ENCODE results near the gene DPP10.

DPP10 gene

GRCh38 chr2:114534116-114535084 lies 92.0 kb downstream of the DPP10 start:
- H3K27ac Mint-ChIP-seq: no peak overlapping the region
- H3K4me1 Mint-ChIP-seq: no peaks in the 10 kb centered on the region
- peaks cover 3% of the 10 kb centered on the region for H3K27me3 Mint-ChIP-seq
- H3K4me3 Mint-ChIP-seq: no peak overlapping the region
- DNase-seq (no peak), ATAC-seq (no peak)
- H3K36me3 Mint-ChIP-seq (ENCODE audit: low read depth): no peaks in the 10 kb centered on the region
- H3K9me3 Mint-ChIP-seq: no peaks in the 10 kb centered on the region

GRCh38 chr2:114537777-114538176 lies 95.3 kb downstream of the DPP10 start:
- Mint-ChIP-seq H3K9me3 (no peaks in the 10 kb centered on the region), H3K4me1 (no peaks in the 10 kb centered on the region), H3K27me3 (peaks cover 5% of the 10 kb centered on the region), H3K4me3 (no peak overlapping the region), H3K27ac (no peak overlapping the region), H3K36me3 (ENCODE audit: low read depth) (no peaks in the 10 kb centered on the region)
- ATAC-seq (no peak), DNase-seq (no peak)

- no peak for ATAC-seq
- H3K9me3 Mint-ChIP-seq: peaks cover 4% of the 10 kb centered on the region
- H3K4me3 Mint-ChIP-seq: no peak overlapping the region
Measured at GRCh38 chr2:114542695-114543094, 100.3 kb downstream of the DPP10 start.

GRCh38 chr2:114543236-114543766 lies 100.9 kb downstream of the DPP10 start:
- no peaks in the 10 kb centered on the region for H3K36me3 Mint-ChIP-seq (ENCODE audit: low read depth)
- no peak for ATAC-seq
- no peak overlapping the region for H3K4me3 Mint-ChIP-seq
- no peak overlapping the region for H3K27ac Mint-ChIP-seq
- peaks cover 4% of the 10 kb centered on the region for H3K9me3 Mint-ChIP-seq
- peaks cover 13% of the 10 kb centered on the region for H3K27me3 Mint-ChIP-seq
- H3K4me1 Mint-ChIP-seq: no peaks in the 10 kb centered on the region
- no peak for DNase-seq

More at GRCh38 chr2:114542695-114543094, 100.3 kb downstream of the DPP10 start:
- peaks cover 13% of the 10 kb centered on the region for H3K27me3 Mint-ChIP-seq
- no peak overlapping the region for H3K27ac Mint-ChIP-seq
- no peaks in the 10 kb centered on the region for H3K4me1 Mint-ChIP-seq
- H3K36me3 Mint-ChIP-seq (ENCODE audit: low read depth): no peaks in the 10 kb centered on the region
- no peak for DNase-seq

- no peaks in the 10 kb centered on the region for H3K36me3 Mint-ChIP-seq (ENCODE audit: low read depth)
- no peak overlapping the region for H3K4me3 Mint-ChIP-seq
- H3K27ac Mint-ChIP-seq: no peak overlapping the region
- DNase-seq (no peak), ATAC-seq (no peak)
- peaks cover 4% of the 10 kb centered on the region for H3K9me3 Mint-ChIP-seq
- no peaks in the 10 kb centered on the region for H3K4me1 Mint-ChIP-seq
- peaks cover 13% of the 10 kb centered on the region for H3K27me3 Mint-ChIP-seq
Measured at GRCh38 chr2:114545052-114545451, 102.6 kb downstream of the DPP10 start.

- ATAC-seq (no peak), DNase-seq (no peak)
- H3K27me3 Mint-ChIP-seq: peaks cover 13% of the 10 kb centered on the region
- no peak overlapping the region for H3K27ac Mint-ChIP-seq
- no peak overlapping the region for H3K4me3 Mint-ChIP-seq
- H3K36me3 Mint-ChIP-seq (ENCODE audit: low read depth): no peaks in the 10 kb centered on the region
- peaks cover 4% of the 10 kb centered on the region for H3K9me3 Mint-ChIP-seq
- H3K4me1 Mint-ChIP-seq: no peaks in the 10 kb centered on the region
Measured at GRCh38 chr2:114546531-114546930, 104.1 kb downstream of the DPP10 start.

GRCh38 chr2:114548151-114548550 lies 105.7 kb downstream of the DPP10 start:
- no peak for DNase-seq
- no peak overlapping the region for H3K4me3 Mint-ChIP-seq
- H3K9me3 Mint-ChIP-seq: peaks cover 4% of the 10 kb centered on the region
- H3K27me3 Mint-ChIP-seq: peaks cover 11% of the 10 kb centered on the region
- H3K4me1 Mint-ChIP-seq: no peaks in the 10 kb centered on the region
- no peak overlapping the region for H3K27ac Mint-ChIP-seq
- H3K36me3 Mint-ChIP-seq (ENCODE audit: low read depth): no peaks in the 10 kb centered on the region
- ATAC-seq: no peak

- Mint-ChIP-seq H3K36me3 (ENCODE audit: low read depth) (no peaks in the 10 kb centered on the region), H3K4me1 (no peaks in the 10 kb centered on the region), H3K9me3 (no peaks in the 10 kb centered on the region), H3K27me3 (peaks cover 4% of the 10 kb centered on the region), H3K4me3 (no peak overlapping the region), H3K27ac (no peak overlapping the region)
- ATAC-seq (no peak), DNase-seq (no peak)
Measured at GRCh38 chr2:114550364-114550763, 107.9 kb downstream of the DPP10 start.

GRCh38 chr2:114550895-114551793 lies 108.7 kb downstream of the DPP10 start:
- Mint-ChIP-seq H3K36me3 (ENCODE audit: low read depth) (no peaks in the 10 kb centered on the region), H3K4me1 (no peaks in the 10 kb centered on the region), H3K27me3 (peaks cover 4% of the 10 kb centered on the region), H3K9me3 (no peaks in the 10 kb centered on the region), H3K4me3 (no peak overlapping the region), H3K27ac (no peak overlapping the region)
- DNase-seq: peak; percentile 14
- peak; percentile 58 for ATAC-seq

GRCh38 chr2:114553027-114553426 lies 110.6 kb downstream of the DPP10 start:
- H3K9me3 Mint-ChIP-seq: no peaks in the 10 kb centered on the region
- DNase-seq: no peak
- ATAC-seq: no peak

GRCh38 chr2:114569166-114569565 lies 126.7 kb downstream of the DPP10 start:
- no peak overlapping the region for H3K4me3 Mint-ChIP-seq
- H3K9me3 Mint-ChIP-seq: no peaks in the 10 kb centered on the region
- H3K27me3 Mint-ChIP-seq: no peaks in the 10 kb centered on the region
- H3K36me3 Mint-ChIP-seq (ENCODE audit: low read depth): no peaks in the 10 kb centered on the region
- ATAC-seq (no peak), DNase-seq (no peak)
- H3K4me1 Mint-ChIP-seq: no peaks in the 10 kb centered on the region
- H3K27ac Mint-ChIP-seq: no peak overlapping the region

More at GRCh38 chr2:114553027-114553426, 110.6 kb downstream of the DPP10 start:
- H3K27me3 Mint-ChIP-seq: peaks cover 2% of the 10 kb centered on the region
- H3K4me1 Mint-ChIP-seq: no peaks in the 10 kb centered on the region
- no peak overlapping the region for H3K27ac Mint-ChIP-seq
- no peaks in the 10 kb centered on the region for H3K36me3 Mint-ChIP-seq (ENCODE audit: low read depth)
- no peak overlapping the region for H3K4me3 Mint-ChIP-seq

- no peak for ATAC-seq
- no peak overlapping the region for H3K27ac Mint-ChIP-seq
- H3K4me3 Mint-ChIP-seq: no peak overlapping the region
- DNase-seq: no peak
- no peaks in the 10 kb centered on the region for H3K36me3 Mint-ChIP-seq (ENCODE audit: low read depth)
- H3K27me3 Mint-ChIP-seq: peaks cover 3% of the 10 kb centered on the region
- H3K4me1 Mint-ChIP-seq: no peaks in the 10 kb centered on the region
- no peaks in the 10 kb centered on the region for H3K9me3 Mint-ChIP-seq
Measured at GRCh38 chr2:114577657-114578056, 135.2 kb downstream of the DPP10 start.

GRCh38 chr2:114579542-114579941 lies 137.1 kb downstream of the DPP10 start:
- Mint-ChIP-seq H3K27me3 (peaks cover 3% of the 10 kb centered on the region), H3K4me1 (no peaks in the 10 kb centered on the region), H3K9me3 (no peaks in the 10 kb centered on the region), H3K27ac (no peak overlapping the region), H3K36me3 (ENCODE audit: low read depth) (no peaks in the 10 kb centered on the region), H3K4me3 (no peak overlapping the region)
- ATAC-seq: no peak
- no peak for DNase-seq

- Mint-ChIP-seq H3K27ac (no peak overlapping the region), H3K9me3 (no peaks in the 10 kb centered on the region), H3K4me1 (no peaks in the 10 kb centered on the region), H3K4me3 (no peak overlapping the region), H3K36me3 (ENCODE audit: low read depth) (no peaks in the 10 kb centered on the region), H3K27me3 (peaks cover 5% of the 10 kb centered on the region)
- DNase-seq (no peak), ATAC-seq (no peak)
Measured at GRCh38 chr2:114580691-114581090, 138.2 kb downstream of the DPP10 start.
